HG02588 (cell line): Measurements from ENCODE around the gene CGB2.
"Not testable (repeated sequence)": the region's sequence is repeated elsewhere in the genome, so short reads cannot be mapped to it uniquely, and the experiment has no call there.

Experiments
- ATAC-seq: cut with Tn5 transposase; IDR thresholded peaks from one replicate; pipeline ENCODE4 v1.9.1; 2021; ENCODE audit warnings: mild to moderate bottlenecking, moderate library complexity; ENCODE audit not compliant: unreplicated experiment

The CGB2 gene

DNA sequence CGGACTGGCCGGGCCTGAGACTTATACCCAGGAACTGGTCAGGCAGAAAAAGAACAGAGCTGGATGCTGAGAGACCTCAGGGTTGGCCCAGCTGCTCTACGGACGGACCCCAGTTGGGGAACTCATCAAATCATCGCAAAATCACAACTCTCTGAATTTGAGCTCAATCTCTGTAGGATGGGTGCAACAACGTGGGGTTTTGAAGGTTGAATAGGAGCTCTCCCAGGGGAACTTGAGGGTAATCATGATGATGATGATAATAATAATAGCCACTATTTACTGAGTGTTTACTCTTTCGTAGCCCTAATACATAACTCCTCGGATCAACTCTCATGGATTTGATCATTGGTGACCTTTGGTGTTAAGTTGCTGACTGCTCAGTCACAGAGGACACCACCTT, 1.4 kb upstream of the CGB2 start:
- not testable (repeated sequence) for ATAC-seq

GRCh38 chr19:49036815-49037214, 5.1 kb downstream of the CGB2 start, which contains the start of gene CGB1:
Gene CGB1, minus strand, starts transcription at chr19:49036895. Its CDS starts 184 bp downstream, at chr19:49036711.
- ATAC-seq: not testable (repeated sequence)

- not testable (repeated sequence) for ATAC-seq
These were observed 6.4 kb downstream of the CGB2 start for GRCh38 chr19:49038111-49038510.

DNA sequence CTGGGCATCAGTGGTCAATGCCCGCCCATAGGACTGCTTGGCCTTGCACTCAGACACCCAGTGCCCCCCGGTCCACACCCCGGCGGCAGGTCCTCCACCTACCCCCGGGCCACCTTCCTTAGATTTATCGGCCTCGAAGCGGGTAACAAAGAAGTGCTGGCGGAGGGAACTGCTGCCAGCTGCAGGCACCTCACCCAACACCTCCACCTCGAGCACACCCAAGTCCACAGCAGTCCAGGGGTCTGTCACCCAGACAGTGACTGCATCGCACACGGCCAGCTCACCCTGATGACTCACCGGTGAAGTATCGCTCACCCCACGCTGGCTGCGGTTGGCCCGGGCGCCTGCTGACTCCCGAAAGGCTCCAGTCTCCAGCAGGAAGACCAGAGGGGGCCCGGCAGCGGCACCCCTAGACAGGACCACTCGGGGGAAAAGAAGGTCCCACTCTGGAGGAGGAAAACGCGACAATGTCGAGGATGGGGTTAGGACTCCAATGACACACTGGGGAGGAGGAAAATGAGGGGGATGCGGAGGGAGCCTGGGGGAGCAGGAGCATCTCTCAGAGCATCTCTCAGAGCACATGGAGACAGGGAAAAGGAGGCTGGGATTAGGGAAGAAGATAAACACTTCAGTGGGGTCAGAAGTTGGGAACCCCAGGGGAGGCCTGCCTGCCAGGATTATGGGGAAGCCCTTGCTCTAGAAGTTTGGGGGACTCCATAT, 7.0 kb downstream of the CGB2 start:
- not testable (repeated sequence) for ATAC-seq

GRCh38 chr19:49039736-49040135, 8.0 kb downstream of the CGB2 start:
- ATAC-seq: not testable (repeated sequence)

DNA sequence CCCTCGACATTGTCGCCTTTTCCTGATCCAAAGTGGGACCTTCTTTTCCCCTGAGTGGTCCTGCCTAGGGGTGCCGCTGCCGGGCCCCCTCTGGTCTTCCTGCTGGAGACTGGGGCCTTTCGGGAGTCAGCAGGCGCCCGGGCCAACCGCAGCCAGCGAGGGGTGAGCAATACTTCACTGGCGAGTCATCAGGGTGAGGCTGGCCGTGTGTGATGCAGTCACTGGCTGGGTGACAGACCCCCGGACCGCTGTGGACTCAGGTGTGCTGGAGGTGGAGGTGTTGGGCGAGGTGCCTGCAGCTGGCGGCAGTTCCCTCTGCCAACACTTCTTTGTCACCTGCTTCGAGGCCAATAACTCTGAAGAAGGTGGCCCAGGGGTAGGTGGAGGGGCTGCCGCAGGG, 10.5 kb downstream of the CGB2 start:
- no peak for ATAC-seq

DNA sequence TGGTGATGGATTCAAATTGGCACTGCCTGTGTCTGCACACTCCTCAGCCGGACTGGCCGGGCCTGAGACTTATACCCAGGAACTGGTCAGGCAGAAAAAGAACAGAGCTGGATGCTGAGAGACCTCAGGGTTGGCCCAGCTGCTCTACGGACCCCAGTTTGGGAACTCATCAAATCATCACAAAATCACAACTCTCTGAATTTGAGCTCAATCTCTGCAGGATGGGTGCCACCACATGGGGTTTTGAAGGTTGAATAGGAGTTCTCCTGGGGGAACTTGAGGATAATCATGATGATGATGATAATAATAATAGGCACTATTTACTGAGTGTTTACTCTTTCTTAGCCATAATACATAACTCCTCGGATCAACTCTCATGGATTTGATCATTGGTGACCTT, 11.0 kb downstream of the CGB2 start:
- ATAC-seq: not testable (repeated sequence)

DNA sequence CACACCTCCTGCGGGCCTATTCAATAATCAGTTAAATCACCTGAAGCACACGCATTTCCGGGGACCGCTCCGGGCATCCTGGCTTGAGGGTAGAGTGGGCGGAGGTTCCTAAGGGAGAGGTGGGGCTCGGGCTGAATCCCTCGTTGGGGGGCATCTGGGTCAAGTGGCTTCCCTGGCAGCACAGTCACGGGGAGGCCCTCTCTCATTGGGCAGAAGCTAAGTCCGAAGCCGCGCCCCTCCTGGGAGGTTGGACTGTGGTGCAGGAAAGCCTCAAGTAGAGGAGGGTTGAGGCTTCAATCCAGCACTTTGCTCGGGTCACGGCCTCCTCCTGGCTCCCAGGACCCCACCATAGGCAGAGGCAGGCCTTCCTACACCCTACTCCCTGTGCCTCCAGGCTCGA, 11.9 kb downstream of the CGB2 start, which contains the start of gene CGB5:
CGB5 (plus strand) TSS at position 301 of the 400 bp plus-strand sequence. CDS start 362 bp downstream, outside the sequence.
- ATAC-seq: not testable (repeated sequence)

DNA sequence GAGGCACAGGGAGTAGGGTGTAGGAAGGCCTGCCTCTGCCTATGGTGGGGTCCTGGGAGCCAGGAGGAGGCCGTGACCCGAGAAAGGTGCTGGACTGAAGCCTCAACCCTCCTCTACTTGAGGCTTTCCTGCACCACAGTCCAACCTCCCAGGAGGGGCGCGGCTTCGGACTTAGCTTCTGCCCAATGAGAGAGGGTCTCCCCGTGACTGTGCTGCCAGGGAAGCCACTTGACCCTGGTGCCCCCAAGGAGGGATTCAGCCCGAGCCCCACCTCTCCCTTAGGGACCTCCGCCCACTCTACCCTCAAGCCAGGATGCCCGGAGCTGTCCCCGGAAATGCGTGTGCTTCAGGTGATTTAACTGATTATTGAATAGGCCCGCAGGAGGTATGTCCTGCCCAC, 17.3 kb downstream of the CGB2 start, which contains the start of gene CGB8:
CGB8 (minus strand) TSS at position 101 of the 400 bp plus-strand sequence. CDS start 372 bp downstream, outside the sequence.
- ATAC-seq: not testable (repeated sequence)

GRCh38 chr19:49049834-49050233, 18.1 kb downstream of the CGB2 start:
- not testable (repeated sequence) for ATAC-seq

- ATAC-seq: not testable (repeated sequence)
These were observed 18.8 kb downstream of the CGB2 start for GRCh38 chr19:49050376-49051033.

- peak; percentile 54 for ATAC-seq
These were observed 24.6 kb downstream of the CGB2 start for GRCh38 chr19:49056101-49056901.

DNA sequence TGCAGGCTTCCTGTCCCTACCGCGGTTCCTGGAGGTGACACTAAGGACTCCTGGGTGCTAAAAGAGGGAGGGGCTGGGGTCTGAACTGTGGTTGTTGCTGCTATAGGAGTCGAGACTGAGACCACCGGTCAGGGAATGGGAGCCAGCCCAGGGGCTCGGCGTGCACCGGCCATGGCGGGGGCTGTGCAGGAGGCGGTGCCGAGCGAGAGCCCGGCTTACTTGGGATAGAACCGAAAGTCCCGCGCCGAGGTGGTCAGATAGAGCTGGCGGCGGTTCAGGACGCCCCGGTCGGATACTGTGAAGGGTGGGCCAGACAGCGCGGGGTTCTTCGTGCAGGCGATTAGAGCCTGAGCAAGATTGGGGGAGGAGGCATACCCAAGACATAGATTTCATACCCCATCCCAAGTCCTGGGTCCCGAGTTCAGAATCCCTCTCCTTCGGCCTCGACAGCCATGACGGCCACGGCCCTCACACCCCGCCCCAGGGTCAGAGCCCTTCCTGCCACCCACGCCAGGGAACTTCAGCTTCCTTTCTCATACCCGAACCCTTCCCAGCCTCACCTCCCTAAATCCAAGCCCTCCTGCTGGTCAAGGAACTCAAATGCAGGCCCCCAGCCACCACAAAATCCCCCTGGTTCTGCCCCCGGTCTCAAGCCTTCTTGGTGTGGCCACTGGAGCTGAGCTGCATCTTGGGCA, 25.4 kb downstream of the CGB2 start:
- ATAC-seq: not testable (repeated sequence)

- no peak for ATAC-seq
These were observed 26.0 kb downstream of the CGB2 start, which contains the start of gene CGB7 for GRCh38 chr19:49057636-49058234. Gene CGB7, minus strand, starts transcription at chr19:49057749. Its CDS starts 2,374 bp downstream, at chr19:49055375.

GRCh38 chr19:49058562-49058961, 26.9 kb downstream of the CGB2 start:
- ATAC-seq: no peak

GRCh38 chr19:49059053-49059452, 27.4 kb downstream of the CGB2 start:
- no peak for ATAC-seq

- ATAC-seq: no peak
These were observed 29.3 kb downstream of the CGB2 start for GRCh38 chr19:49061000-49061399.

GRCh38 chr19:49061445-49061844, 29.8 kb downstream of the CGB2 start:
- no peak for ATAC-seq

- ATAC-seq: no peak
These were observed 32.4 kb downstream of the CGB2 start for GRCh38 chr19:49064029-49064629.
